T follicular helper cell (primary cell): ENCODE data around the gene RPS8.
"Not testable (repeated sequence)": the region's sequence is repeated elsewhere in the genome, so short reads cannot be mapped to it uniquely, and the experiment has no call there.

ENCODE experiments used
- DNase-seq: peaks from one replicate; pipeline ENCODE4 v3.0.0-alpha.2; 2020; ENCODE audit warnings: low read depth

Gene RPS8

GRCh38 chr1:44803062-44803311 lies 27.6 kb downstream of the RPS8 start:
- no peak for DNase-seq

GRCh38 chr1:44803312-44804095 lies 28.2 kb downstream of the RPS8 start:
- DNase-seq, result no peak

DNA sequence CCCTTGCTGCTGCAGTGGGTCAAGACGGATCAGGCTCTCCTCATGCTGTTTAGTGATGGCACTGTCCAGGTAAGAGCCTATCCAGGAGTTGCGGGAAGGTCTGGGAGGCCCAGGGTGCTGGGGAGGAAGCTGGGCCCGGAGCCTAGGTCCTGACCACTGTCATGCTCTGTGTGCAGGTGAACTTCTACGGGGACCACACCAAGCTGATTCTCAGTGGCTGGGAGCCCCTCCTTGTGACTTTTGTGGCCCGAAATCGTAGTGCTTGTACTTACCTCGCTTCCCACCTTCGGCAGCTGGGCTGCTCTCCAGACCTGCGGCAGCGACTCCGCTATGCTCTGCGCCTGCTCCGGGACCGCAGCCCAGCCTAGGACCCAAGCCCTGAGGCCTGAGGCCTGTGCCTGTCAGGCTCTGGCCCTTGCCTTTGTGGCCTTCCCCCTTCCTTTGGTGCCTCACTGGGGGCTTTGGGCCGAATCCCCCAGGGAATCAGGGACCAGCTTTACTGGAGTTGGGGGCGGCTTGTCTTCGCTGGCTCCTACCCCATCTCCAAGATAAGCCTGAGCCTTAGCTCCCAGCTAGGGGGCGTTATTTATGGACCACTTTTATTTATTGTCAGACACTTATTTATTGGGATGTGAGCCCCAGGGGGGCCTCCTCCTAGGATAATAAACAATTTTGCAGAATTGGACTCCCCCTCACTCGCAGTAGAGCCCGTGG lies 30.1 kb downstream of the RPS8 start:
- no peak for DNase-seq

GRCh38 chr1:44806025-44806703 lies 30.8 kb downstream of the RPS8 start:
- DNase-seq, result no peak

- no peak for DNase-seq
Measured at GRCh38 chr1:44806704-44807363, 31.5 kb downstream of the RPS8 start, which contains the start of gene DYNLT4. Gene DYNLT4, minus strand, starts transcription at chr1:44807351. Its CDS starts 683 bp downstream, at chr1:44806668.

- DNase-seq, result peak; percentile 92
Measured at GRCh38 chr1:44807364-44808062, 32.2 kb downstream of the RPS8 start.

GRCh38 chr1:44808063-44808937 lies 33.0 kb downstream of the RPS8 start, which contains the start of gene BTBD19:
Gene BTBD19, plus strand, starts transcription at chr1:44808523. Its CDS starts 298 bp downstream, at chr1:44808821.
- DNase-seq, result peak; percentile 47

- peak; percentile 89 for DNase-seq
Measured at GRCh38 chr1:44808938-44809917, 33.9 kb downstream of the RPS8 start.

DNA sequence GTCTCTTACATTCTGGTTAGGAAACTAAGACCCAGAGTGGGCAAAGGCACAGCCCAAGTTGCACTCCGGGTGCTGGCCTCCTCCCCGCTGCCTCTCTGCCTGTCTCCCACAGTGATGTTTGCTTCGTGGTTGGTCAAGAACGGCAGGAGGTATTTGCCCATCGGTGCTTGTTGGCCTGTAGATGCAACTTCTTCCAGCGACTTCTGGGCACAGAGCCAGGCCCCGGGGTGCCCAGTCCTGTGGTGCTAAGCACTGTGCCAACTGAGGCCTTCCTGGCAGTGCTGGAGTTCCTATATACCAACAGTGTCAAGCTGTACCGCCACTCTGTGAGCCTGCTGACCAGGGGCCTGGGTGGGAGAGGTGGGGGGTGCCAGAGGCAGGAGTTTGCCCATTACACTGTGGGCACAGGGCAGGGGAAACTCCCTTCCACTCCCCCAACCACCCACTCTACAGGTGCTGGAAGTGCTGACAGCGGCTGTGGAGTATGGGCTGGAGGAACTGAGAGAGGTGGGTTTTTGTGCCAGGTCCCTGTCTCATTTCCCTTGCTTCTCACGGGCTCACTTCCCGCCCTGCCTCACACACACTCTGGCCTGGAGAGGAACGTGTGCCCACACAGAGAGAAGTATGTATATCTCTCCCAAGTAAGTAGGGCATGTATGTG lies 34.9 kb downstream of the RPS8 start:
- DNase-seq, result peak; percentile 25

DNA sequence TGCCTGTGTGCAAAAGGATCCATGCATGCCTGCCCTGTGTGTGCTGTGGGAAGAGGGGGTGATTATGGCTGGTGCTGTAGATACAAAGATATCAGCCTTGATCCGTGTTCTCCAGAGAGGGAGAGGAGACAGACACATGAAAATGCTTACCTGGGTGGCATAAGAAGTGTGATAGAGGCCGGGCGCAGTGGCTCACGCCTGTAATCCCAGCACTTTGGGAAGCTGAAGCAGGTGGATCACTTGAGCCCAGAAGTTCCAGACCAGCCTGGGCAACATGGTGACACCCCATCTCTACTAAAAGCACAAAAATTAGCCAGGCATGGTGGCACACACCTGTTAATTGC lies 35.4 kb downstream of the RPS8 start:
- not testable (repeated sequence) for DNase-seq

GRCh38 chr1:44811234-44811633 lies 35.9 kb downstream of the RPS8 start:
- no peak for DNase-seq

GRCh38 chr1:44812822-44813543 lies 37.6 kb downstream of the RPS8 start:
- DNase-seq, result no peak

GRCh38 chr1:44815926-44816325 lies 40.6 kb downstream of the RPS8 start:
- DNase-seq, result not testable (repeated sequence)

DNA sequence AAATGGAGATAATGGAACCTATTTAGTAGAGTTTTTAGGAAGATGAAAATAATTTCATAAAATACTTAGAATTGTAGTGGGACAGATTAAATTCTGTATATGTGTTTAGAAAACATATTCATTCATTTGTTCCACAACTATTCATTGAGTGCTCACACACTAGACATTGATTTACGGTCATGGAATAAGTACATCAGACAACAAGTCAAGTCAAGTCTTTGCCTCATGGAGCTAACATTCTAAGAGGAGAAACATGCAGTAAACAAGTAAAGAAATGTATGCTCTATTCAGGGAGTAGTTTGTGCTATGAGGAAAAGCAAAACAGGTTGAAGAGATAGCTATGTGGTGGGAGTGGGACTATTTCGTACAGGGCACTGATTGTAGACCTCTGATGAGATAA lies 42.0 kb downstream of the RPS8 start:
- no peak for DNase-seq

DNA sequence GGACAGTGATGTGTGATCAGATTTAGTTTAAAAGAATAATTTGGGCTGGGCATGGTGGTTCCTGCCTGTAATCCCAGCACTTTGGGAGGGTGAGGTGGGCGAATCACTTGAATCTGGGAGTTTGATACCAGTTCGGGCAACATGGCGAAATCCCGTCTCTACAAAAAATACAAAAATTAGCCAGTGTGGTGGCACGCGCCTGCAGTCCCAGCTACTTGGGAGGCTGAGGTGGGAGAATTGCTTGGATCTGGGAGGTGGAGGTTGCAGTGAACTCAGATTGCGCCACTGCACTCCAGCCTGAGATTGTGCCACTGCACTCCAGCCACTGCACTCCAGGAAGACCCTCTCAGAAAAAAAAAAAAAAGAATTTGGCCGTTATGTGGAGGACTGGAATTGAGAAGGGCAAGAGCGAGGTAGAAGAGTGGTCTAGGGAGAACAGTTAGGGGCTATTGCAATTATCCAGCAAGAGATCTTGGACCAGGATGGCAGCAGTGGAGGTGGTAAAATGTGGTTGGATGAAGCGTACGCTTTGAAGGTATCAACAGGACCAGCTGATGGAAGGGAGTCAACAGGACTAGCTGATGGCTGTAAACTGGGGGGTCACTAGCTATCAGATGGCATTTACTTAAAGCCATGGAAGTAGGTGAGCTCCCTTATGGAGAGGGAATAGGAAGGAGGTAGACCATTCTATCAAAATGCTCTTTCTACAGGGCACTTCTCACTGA lies 42.6 kb downstream of the RPS8 start:
- DNase-seq, result no peak

DNA sequence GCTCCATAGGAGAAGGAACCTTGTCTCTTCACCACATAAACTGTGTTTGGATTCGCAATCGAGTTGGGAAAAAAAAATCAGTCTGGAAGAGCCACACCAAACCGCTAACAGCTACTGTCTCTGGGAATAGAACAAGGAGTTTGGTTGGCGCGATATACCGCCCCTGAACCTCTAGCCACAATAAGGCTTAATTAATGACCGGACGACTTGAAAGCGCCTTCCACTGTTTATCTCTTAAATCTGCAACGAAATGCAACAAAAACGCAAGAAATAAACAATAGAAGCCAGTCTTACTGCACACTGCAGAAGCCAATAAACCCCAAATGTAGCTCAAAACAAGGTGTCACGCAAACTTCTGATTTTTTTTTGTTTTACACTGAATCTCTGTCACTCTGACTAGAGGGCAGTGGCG lies 43.9 kb downstream of the RPS8 start:
- no peak for DNase-seq

GRCh38 chr1:44819608-44820327 lies 44.4 kb downstream of the RPS8 start:
- DNase-seq, result peak; percentile 63
